ENCODE results near the gene NUCB2. TPM values are rescaled to one million over a fixed set of nuclear protein-coding genes. Genes with fewer than 3 reads are reported as not detected.

NUCB2 gene
- total RNA-seq, 1 experiment from 2014 or later = 66.6 TPM

DNA sequence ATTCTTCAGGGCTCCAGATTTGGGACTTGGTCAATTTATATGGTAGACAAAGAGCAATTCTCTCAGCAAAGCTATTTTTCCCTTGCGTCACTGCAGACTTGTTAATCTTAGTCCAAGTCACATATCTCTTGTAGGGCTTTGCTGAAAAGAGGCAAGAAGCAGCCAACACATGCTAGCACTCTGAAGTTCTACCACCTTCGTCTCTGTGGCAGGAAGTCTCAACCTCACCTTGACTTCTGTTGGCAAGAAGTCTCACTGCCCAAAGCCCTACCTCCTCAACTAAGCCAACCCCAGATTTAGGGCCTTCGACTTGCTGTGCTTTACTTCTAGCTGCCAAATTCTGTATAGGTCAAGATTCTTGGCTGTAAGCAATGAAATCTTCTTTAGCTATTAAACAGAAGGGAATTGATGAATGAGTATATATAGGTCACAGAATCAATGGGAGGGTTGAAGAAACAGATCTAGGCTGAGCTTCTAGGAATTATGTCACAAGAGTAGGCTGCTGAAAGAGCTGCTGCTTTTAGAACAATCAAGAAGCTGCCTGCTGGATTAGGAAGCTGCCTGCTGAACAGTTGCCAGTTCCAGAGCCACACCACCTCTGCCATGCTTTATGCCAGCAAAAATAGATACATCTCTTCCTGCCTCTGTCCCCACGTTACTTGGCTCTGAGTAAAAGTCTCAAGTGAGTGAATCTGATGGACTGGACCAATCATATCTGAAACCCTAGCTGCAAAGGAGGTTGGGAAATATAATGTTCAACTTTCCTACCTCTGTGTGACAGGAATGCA, 57.5 kb downstream of the NUCB2 start:
- POLR2A ChIA-PET = no interaction called here
- no peak for DNase-seq

DNA sequence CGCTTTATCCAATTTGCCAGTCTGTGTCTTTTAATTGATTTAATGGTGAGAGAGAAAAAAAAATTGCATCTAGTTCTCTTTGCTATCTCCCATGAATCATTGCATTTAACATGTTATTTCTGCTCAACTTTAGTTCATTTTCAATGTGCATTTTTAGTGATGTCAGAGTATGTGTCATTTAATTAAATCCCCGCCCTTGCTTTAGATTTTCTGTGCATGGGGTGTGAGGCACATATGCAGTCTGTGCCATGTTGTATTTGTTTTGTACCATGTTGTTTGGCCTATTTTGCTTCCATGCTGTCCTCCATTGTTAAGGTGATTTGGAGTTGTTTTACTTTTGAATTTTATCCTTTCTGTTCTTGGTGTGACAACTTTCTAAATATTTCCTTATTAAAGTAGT, 66.7 kb downstream of the NUCB2 start:
- no peaks in the 10 kb centered on the region for H3K4me1 Mint-ChIP-seq (ENCODE audit: low read depth, unreplicated experiment)
- H3K36me3 ChIP-seq (ENCODE audit: control insufficient read depth, insufficient read depth, low read length) = no peaks in the 10 kb centered on the region
- H3K27me3 ChIP-seq (replicated peaks; ENCODE audit: control insufficient read depth, insufficient read depth, low read length) = no peaks in the 10 kb centered on the region
- no peak for TF ChIP-seq CTCF (IDR thresholded peaks at IDR 0.05; ENCODE audit: insufficient read depth in 1 of 2, low read depth in 1 of 2, low read length in 1 of 2, severe bottlenecking in 1 of 2, unreplicated experiment in 1 of 2)
- no peaks in the 10 kb centered on the region for H3K36me3 Mint-ChIP-seq (ENCODE audit: insufficient read depth, unreplicated experiment)
- no peak overlapping the region for H3K4me3 Mint-ChIP-seq (ENCODE audit: unreplicated experiment)
- no TSS peak for BruUV-seq (replicated peaks)
- intact Hi-C loops (cut with micrococcal nuclease; ENCODE audit: unreplicated experiment) = no loop called here
- no peak overlapping the region for H3K27ac Mint-ChIP-seq (ENCODE audit: unreplicated experiment)
- CTCF ChIA-PET = no interaction called here
- no peaks in the 10 kb centered on the region for H3K9me3 ChIP-seq
- H3K9me3 Mint-ChIP-seq (ENCODE audit: unreplicated experiment) = no peaks in the 10 kb centered on the region
- H3K27me3 Mint-ChIP-seq (ENCODE audit: insufficient read depth, unreplicated experiment) = peaks cover 6% of the 10 kb centered on the region
- POLR2A ChIA-PET = no interaction called here
- no peak overlapping the region for H3K4me3 ChIP-seq (ENCODE audit: low read depth, low read length)
- H3K4me1 ChIP-seq = no peaks in the 10 kb centered on the region
- DNase-seq = no peak

More for the DNA sequence above, 57.5 kb downstream of the NUCB2 start:
- Mint-ChIP-seq H3K27me3 (ENCODE audit: insufficient read depth, unreplicated experiment) (no peaks in the 10 kb centered on the region), H3K27ac (ENCODE audit: unreplicated experiment) (no peak overlapping the region), H3K4me1 (ENCODE audit: low read depth, unreplicated experiment) (no peaks in the 10 kb centered on the region), H3K36me3 (ENCODE audit: insufficient read depth, unreplicated experiment) (no peaks in the 10 kb centered on the region), H3K4me3 (ENCODE audit: unreplicated experiment) (no peak overlapping the region), H3K9me3 (ENCODE audit: unreplicated experiment) (no peaks in the 10 kb centered on the region)
- no peak for TF ChIP-seq CTCF (IDR thresholded peaks at IDR 0.05; ENCODE audit: insufficient read depth in 1 of 2, low read depth in 1 of 2, low read length in 1 of 2, severe bottlenecking in 1 of 2, unreplicated experiment in 1 of 2)
- no peaks in the 10 kb centered on the region for H3K36me3 ChIP-seq (ENCODE audit: control insufficient read depth, insufficient read depth, low read length)
- intact Hi-C loops (cut with micrococcal nuclease; ENCODE audit: unreplicated experiment) = no loop called here
- H3K4me1 ChIP-seq = no peaks in the 10 kb centered on the region
- H3K27me3 ChIP-seq (replicated peaks; ENCODE audit: control insufficient read depth, insufficient read depth, low read length) = no peaks in the 10 kb centered on the region
- CTCF ChIA-PET = no interaction called here
- no TSS peak for BruUV-seq (replicated peaks)
- no peaks in the 10 kb centered on the region for H3K9me3 ChIP-seq
- no peak overlapping the region for H3K4me3 ChIP-seq (ENCODE audit: low read depth, low read length)

DNA sequence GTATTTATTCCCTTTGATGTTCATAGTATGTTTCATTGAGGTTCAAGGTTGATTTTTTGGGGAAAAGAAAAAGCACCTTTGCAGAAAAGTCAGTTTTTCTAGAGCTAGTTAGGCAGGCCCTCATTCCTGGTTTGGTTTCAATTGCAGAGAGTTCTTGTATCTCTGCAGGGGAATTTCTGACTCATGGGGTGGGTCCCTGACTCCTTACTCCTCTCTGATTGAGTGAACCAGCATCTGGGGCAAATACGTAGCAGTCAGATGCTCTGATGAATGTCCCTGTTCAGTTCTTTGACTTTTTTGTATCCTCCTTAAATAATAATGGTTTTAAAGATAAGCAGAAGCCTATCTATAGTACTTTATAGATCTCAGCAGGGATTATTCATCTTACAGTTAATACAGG, 67.4 kb downstream of the NUCB2 start:
- H3K27me3 ChIP-seq (replicated peaks; ENCODE audit: control insufficient read depth, insufficient read depth, low read length) = no peaks in the 10 kb centered on the region
- no peaks in the 10 kb centered on the region for H3K9me3 Mint-ChIP-seq (ENCODE audit: unreplicated experiment)
- H3K4me3 Mint-ChIP-seq (ENCODE audit: unreplicated experiment) = no peak overlapping the region
- H3K27me3 Mint-ChIP-seq (ENCODE audit: insufficient read depth, unreplicated experiment) = peaks cover 6% of the 10 kb centered on the region
- BruUV-seq (replicated peaks) = no TSS peak
- intact Hi-C loops (cut with micrococcal nuclease; ENCODE audit: unreplicated experiment) = no loop called here
- peaks cover 2% of the 10 kb centered on the region for H3K36me3 Mint-ChIP-seq (ENCODE audit: insufficient read depth, unreplicated experiment)
- no peak overlapping the region for H3K27ac Mint-ChIP-seq (ENCODE audit: unreplicated experiment)
- no peaks in the 10 kb centered on the region for H3K9me3 ChIP-seq
- H3K4me1 ChIP-seq = no peaks in the 10 kb centered on the region
- no peak for DNase-seq
- H3K36me3 ChIP-seq (ENCODE audit: control insufficient read depth, insufficient read depth, low read length) = no peaks in the 10 kb centered on the region
- ChIA-PET POLR2A (no interaction called here), CTCF (interaction anchor here (1.5 kb wide), 1 partner anchor 9 kb away, joined by 3 read pairs; no protein-coding TSS in a partner anchor)
- H3K4me1 Mint-ChIP-seq (ENCODE audit: low read depth, unreplicated experiment) = no peaks in the 10 kb centered on the region
- H3K4me3 ChIP-seq (ENCODE audit: low read depth, low read length) = no peak overlapping the region
- TF ChIP-seq CTCF (IDR thresholded peaks at IDR 0.05; ENCODE audit: insufficient read depth in 1 of 2, low read depth in 1 of 2, low read length in 1 of 2, severe bottlenecking in 1 of 2, unreplicated experiment in 1 of 2) = no peak

Data from Caco-2 (cell line).